T-helper 22 cell (primary cell): Measurements from ENCODE around the gene ITGA3.

ENCODE experiments used
- DNase-seq: peaks from one replicate; pipeline ENCODE4 v3.0.0-alpha.2; 2020; ENCODE audit warnings: low read depth

Gene ITGA3

DNA sequence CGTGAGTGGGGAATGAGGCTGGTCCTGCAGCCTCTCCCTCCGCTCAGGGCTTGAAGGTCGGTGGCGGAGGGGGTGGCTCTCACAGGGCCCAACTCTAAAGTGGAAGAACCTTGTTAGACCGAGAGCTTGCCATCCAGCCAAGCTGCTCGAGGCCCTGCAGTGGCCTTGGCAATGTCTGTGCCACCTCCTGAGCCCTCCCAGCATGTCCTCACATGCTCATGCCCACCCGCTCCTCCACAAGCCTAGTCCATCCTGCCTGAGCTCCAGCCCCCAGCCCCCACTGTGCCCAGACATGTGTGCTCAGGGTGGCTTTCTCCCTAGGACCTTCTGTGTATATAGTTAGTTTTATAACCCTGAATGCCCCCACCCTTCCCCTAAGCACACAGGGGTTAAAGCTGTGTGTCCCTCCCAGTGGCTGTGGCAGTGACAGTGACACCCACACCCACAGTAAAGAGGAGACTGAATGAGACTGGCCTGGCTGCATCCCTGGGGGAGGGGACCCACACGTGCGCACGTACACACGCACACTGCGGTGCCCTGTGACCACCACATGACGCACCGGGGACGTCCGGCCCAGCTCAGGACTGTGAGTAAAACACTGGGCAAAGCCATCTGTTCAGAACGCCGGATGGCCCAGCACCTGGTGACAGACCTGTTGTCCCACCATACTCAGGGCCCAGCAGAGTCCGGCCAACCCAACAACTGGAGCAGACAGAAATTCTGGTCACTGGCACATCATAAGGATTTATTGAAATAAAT lies 54.9 kb downstream of the ITGA3 start:
- DNase-seq = no peak

GRCh38 chr17:50111673-50112655 lies 56.1 kb downstream of the ITGA3 start:
- no peak for DNase-seq

DNA sequence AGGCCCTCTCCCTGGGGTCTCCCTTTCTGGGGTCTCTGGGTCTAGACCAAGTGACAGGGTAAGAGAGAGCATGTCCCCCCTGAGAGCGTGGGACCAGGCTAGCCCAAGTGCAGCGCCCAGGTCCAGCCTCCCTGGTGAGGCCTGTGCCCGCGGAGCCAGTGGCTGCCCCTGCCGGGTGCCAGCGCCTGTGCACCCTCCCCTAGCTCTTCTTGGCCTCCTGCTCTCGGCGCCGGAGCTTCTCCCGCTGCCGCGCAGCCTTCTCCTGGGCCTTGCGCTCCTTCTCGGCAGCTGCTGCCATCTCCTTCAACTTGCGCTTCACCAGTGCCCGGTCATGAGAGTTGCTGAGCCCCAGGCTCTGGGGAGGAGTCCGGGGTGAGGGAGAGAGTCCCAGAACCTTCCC lies 56.8 kb downstream of the ITGA3 start:
- DNase-seq = no peak

DNA sequence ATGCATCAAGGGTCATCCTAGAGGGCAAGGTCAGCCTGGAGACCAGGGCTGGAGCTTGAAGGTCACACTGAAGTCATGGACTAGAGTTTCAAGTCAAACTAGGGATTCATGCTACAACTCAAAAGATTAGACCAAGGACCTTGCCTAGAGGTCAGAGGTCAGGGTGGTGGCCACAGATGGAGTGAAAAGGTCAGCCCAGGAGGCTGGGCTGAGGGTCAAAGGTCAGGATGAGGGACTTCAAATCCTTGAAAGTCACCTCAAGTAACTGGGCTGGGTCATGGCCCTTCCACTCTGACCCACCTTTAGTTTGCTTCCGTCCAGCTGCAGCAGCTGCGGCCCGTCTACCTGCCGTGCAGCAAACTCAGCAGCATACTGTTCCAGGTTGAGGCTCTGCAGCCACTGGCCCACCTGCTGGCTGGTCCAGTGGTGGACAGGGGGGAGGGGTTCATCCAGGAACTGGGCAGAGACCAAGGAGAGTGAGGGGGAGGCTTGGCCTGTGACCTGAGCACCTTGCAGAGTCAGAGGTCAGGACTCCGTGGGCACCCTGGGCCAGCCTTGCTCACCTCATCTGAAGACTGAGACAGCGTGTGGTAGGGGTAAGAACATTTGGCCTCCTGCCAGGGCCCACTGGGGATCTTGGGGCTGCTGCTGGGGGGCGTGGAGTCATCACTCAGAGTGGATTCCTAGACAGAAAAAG lies 57.9 kb downstream of the ITGA3 start:
- DNase-seq = no peak

DNA sequence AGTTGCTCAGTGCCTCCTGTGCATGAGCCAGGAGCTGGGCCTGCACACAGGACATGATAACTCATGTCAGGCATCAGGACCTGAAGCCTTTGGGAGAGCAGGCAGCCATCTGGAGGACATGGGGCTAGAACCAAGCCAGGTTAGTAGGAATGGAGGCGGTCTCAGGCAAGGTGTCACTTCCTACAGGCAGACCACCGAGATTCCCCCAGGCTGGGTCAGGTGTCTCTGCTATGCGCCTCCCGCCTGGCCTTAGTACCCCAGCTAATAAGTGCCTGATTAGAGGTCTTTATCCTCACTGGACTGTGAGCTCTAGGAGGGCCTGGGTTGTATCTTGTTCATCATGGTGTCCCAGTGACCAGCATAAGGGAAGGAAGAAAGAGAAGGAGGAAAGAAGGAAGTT lies 58.5 kb downstream of the ITGA3 start:
- no peak for DNase-seq

DNA sequence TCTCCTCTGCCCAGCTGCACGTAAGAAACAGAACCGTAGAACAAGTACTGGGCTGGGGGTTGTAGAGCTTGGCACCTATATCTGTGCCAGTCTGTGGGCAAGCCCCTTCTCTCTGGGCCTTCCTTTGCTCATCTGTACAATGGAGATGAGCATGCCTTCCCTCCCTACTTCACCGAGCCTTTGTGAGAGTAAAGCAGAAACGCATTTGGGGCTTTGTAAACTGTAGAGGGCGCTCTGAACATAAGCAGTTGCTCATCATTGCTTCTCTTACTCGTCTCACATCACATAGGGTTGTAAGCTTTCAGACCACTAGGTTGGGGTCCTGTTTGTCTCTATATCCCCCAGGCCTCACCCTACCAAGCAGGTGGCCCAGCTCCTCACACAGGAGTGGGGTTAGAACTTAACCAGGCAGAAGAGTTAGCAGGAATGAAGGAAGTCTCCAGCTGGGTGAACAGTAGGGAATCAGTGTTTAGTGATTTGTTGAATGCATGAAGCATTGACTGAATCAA lies 59.0 kb downstream of the ITGA3 start:
- no peak for DNase-seq

DNA sequence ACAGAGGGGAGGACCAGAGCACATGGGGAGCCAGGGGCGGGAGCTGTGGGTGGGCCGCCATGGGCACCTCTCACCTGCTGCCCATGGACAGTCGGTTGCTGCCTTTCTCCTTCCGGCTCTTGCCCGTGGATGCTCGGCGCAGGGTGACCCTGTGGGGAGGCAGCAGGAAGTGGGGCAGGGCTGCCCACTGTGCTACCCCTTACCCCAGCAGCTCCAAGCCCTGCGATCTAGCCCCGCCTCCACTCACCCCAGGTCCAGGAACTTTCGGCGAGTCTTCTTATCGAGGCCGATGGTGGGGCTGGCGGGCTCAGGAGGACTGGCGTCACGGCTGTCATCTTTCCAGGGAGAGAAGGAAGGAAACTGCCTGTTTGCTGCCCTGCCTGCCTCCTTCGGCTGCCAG lies 59.8 kb downstream of the ITGA3 start:
- DNase-seq = no peak

DNA sequence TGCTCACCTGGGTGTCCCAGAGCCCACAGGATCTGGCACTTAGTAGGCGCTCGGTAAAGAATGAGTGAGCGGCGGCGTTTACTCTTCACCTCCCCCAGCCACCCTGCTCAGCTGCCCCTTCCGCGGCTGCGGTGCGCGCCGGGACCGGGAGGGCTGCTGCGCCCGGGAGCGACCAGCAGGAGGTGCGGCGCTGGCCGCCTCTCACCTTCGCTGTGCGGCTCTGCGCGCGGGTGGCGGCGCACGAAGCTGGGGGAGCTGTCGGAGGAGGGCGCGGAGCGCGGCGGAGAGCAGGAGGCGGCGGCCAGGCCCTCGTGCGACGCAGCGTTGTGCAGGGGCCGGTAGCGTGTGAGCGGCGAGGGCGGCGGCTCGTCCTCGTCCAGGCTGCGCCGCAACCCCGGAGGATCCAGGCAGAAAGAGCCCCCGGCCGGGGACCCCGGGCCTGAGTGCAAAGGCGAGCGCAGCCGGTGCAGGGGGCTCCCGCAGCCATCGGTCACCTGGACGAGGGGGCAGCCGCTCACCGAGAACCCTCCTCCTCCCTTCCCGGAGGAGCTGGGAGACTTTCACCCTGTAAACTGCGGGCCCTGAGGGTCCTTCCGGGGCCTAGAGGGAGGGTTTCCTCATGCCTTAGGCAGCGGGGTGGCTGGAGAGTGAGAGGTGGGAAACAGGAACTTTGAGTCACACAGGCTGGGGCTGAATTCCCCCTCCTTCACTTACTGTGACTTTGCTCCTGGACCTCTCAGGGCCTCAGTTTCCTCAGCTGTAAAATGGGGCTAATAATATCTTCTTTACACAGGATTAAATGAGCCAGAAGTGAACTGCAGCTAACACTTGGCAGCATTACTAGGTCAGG lies 61.5 kb downstream of the ITGA3 start:
- peak; percentile 19 for DNase-seq

- DNase-seq = no peak
These were observed 62.3 kb downstream of the ITGA3 start for GRCh38 chr17:50118076-50118827.

DNA sequence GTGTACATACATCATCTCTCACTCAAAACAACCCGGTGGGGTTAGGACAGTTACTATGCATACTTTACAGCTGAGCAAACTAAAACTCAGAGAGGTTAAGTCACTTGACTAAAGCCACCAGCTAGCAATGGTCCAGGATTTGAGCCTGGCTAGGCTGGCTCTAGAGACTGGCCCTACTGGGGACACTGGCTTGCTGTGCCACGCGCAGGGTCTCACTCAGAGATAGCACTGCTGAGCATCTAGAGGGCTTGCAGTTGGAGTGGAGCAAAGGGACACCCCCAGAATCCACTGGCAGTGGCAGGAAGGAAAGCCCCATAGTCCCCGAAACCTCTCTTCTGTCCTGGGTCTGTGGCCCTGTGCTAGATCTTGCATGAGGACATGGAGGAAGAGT lies 62.9 kb downstream of the ITGA3 start:
- no peak for DNase-seq

- no peak for DNase-seq
These were observed 64.8 kb downstream of the ITGA3 start for GRCh38 chr17:50120475-50121253.

DNA sequence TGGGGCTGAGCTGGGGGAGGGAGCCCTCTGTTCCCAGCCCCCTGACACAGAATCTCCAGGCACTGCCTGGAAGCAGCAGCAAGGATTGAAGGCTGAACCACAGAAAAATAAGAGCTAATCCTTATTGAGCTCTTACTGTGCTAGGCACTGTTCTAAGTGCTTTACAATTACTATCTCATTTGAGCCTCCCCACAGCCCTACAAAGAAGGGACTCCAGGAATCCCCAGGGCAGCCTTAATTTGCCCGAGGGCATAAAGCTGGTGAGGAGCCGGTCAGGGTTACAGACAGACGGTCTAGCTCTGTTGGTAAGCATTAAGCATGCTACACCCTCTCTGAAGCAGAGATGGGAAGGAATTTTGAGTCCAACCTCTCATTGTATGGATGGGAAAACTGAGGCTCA lies 67.0 kb downstream of the ITGA3 start:
- DNase-seq = no peak

DNA sequence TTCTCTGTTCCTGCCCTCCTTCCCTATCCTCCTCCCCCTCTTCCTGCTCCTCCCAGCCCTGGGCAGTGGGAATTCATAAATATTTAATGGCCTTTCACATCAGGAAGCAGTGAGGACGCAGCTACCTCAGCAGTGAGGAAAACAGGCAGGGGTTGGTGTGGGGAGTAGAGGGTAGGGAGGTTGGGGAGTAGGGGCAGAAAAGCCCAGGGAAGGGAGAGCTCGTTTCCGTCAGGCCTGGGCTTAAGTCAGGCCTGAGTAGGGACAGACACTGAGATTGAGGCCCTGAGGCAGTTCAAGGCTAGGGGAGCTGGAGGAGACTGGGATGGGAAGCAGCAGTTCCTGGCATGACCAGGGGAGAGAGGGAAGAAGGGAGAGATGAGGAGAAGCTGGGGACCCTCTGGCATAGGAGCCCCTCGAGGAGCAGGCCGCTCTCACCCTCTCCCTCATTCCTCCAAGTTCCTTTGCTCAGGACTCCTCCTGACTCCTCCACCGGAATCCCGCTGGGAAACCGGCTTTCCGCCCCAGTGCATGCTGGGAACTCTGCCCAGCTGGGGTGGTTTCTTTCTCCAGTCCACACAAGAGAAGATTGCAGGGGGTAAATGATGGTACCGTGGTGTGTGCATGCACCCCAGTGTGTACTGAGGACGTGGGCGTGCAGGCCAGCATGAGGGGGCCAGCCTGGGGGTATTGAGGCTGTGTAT lies 67.9 kb downstream of the ITGA3 start:
- DNase-seq = no peak

DNA sequence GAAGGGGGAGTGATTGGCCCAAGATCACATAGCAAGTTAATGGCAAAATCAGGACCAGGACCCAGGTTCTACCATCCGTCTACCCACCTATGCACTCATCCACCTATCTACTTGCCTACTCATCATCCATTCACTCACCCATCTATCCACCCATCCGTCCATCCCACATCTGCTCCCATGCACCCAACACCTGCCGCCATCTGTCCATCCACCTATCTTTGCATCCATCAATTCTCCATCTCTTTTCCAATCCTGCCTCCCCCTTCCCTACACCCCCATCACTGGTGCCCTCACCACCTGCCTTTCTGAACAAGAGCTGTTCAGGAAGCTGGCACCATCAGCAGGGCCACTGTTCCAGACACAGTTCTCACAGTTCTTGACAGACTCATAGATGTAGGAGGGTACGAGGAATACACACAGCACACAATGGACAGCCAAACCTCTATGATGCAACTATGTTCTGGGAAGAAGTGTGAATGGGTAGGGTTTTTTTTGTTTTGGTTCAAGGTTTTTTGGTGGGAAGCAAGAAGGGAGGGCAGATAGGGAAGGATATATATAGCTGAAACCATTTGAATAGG lies 69.6 kb downstream of the ITGA3 start:
- no peak for DNase-seq

GRCh38 chr17:50127697-50128361 lies 71.9 kb downstream of the ITGA3 start:
- DNase-seq = no peak

DNA sequence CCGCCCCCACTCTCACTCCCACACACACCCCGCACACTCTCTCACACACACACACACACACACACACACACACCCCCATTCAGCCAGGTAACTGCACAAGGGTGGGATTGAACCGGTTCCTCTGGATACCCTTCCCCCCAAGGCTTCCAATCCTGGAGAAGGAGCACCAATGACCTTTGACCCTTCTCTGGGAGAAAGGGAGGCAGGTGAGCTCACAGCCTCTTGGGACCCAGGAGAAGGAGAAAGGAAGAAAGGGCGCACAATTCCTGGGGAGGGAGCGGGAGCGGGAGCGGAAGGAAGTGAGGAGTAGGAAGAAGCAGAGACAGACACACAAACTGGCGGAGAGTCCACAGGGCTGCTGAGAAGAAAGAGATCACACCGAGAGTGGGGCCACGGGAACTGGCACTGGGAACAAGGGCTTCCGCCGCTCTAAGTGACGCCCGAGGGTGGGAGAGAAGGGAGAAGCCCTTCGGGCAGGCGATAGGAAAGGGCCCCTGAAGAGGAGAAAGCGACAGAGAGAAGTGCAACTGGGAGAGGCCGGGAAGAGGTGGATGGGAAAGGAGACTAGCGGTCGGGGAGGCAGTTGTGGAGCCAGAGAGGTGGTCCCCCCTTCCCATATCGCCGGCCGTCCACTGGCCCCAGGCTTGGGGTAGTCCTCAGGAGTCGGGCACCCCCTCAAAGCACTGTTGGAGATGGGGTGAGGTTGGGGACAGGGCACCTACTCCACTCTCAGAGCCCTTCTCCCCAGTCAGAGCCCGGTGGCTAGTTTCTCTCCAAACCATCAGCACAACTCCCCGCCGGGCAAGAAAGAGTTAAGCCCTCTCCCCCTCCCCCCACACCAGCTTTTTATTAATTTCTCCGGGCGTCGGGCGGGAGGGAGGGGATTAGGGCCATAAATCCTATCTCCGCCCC lies 72.8 kb downstream of the ITGA3 start:
- no peak for DNase-seq

GRCh38 chr17:50129353-50129727 lies 73.4 kb downstream of the ITGA3 start:
- no peak for DNase-seq
